Chondrocyte (in vitro differentiated cells): ENCODE measurements around the gene RNF133. TPM values are rescaled to one million over a fixed set of nuclear protein-coding genes. Genes with fewer than 3 reads are reported as not detected.

Experiments used
- DNase-seq: peaks from one replicate; pipeline ENCODE4 v3.0.0; 2021; ENCODE audit warnings: mixed read lengths, low spot score
- H3K27ac Mint-ChIP-seq: one replicate; pipeline ENCODE4 v1.8.0; 2021; ENCODE audit warnings: mild to moderate bottlenecking, moderate library complexity, mixed read lengths; ENCODE audit not compliant: unreplicated experiment
- H3K27me3 Mint-ChIP-seq: 2 replicates; pipeline ENCODE4 v1.8.0; 2021; ENCODE audit warnings: low read depth, mixed read lengths
- H3K36me3 Mint-ChIP-seq: 2 replicates; pipeline ENCODE4 v1.8.0; 2021; ENCODE audit warnings: low read depth, mixed read lengths
- H3K4me1 Mint-ChIP-seq: 2 replicates; pipeline ENCODE4 v1.8.0; 2021; ENCODE audit warnings: low read depth, mild to moderate bottlenecking, mixed read lengths
- H3K4me3 Mint-ChIP-seq: one replicate; pipeline ENCODE4 v1.8.0; 2021; ENCODE audit warnings: mild to moderate bottlenecking, moderate library complexity, mixed read lengths; ENCODE audit not compliant: unreplicated experiment
- H3K9me3 Mint-ChIP-seq: 2 replicates; pipeline ENCODE4 v1.8.0; 2021; ENCODE audit warnings: low read depth, mixed read lengths
- total RNA-seq: library from RNA; stranded (reverse); gene quantifications from 3 replicates; pipeline ENCODE4 v1.2.1, GENCODE V29; 2021
- TF ChIP-seq, protein P1 (sequence below): fragments of 200-600 bp; sonication (generic); IDR thresholded peaks from 2 replicates; pipeline ENCODE4 v1.5.0; 2021; ENCODE audit warnings: antibody characterized with exemption, mild to moderate bottlenecking, moderate library complexity

RNF133 gene
- total RNA-seq, 1 donor from 2014 or later = not detected

DNA sequence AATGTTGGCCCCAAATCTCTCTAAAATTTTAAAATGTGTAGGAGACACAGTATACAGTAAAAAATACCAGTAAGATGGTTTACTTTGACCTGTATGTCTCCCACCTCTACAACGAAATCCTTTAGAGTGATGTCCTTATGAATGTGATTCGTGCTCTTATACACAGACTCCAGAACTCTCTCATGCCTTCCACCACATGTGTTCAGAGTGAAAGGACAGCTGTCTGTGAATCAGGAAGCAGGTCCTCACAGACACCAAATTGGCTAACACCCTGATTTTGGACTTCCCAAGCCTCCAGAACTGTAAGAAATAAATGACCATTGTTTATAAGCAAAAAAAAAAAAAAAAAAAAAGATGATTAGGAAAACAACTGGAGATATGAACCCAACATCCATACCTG, 35.2 kb downstream of the RNF133 start:
- H3K9me3 Mint-ChIP-seq = peaks cover 3% of the 10 kb centered on the region
- TF ChIP-seq, protein P1, sequence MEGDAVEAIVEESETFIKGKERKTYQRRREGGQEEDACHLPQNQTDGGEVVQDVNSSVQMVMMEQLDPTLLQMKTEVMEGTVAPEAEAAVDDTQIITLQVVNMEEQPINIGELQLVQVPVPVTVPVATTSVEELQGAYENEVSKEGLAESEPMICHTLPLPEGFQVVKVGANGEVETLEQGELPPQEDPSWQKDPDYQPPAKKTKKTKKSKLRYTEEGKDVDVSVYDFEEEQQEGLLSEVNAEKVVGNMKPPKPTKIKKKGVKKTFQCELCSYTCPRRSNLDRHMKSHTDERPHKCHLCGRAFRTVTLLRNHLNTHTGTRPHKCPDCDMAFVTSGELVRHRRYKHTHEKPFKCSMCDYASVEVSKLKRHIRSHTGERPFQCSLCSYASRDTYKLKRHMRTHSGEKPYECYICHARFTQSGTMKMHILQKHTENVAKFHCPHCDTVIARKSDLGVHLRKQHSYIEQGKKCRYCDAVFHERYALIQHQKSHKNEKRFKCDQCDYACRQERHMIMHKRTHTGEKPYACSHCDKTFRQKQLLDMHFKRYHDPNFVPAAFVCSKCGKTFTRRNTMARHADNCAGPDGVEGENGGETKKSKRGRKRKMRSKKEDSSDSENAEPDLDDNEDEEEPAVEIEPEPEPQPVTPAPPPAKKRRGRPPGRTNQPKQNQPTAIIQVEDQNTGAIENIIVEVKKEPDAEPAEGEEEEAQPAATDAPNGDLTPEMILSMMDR = no peak
- H3K27ac Mint-ChIP-seq = no peak overlapping the region
- H3K4me1 Mint-ChIP-seq = no peaks in the 10 kb centered on the region
- DNase-seq = no peak
- H3K4me3 Mint-ChIP-seq = no peak overlapping the region
- H3K36me3 Mint-ChIP-seq = no peaks in the 10 kb centered on the region
- peaks cover 2% of the 10 kb centered on the region for H3K27me3 Mint-ChIP-seq

DNA sequence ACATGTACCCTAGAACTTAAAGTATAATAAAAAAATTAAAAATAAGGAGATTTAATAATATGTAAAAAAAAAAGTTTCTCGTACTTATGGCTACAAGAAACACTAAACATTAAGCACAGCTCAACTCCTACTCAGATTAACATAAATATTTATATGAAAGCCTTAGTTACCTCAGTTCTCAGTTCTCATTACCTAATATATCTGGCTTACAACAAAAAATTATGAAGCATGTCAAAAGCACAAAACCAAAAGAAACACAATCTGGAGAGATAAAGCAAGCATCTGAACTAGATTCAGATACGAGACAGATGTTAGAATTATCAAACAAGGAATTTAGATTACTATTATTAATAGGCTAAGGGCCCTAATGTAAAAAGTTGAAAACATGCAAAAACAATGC, 40.1 kb downstream of the RNF133 start:
- DNase-seq = no peak
- H3K4me3 Mint-ChIP-seq = no peak overlapping the region
- TF ChIP-seq, protein P1 = no peak
- H3K4me1 Mint-ChIP-seq = no peaks in the 10 kb centered on the region
- peaks cover 2% of the 10 kb centered on the region for H3K9me3 Mint-ChIP-seq
- H3K27me3 Mint-ChIP-seq = peaks cover 2% of the 10 kb centered on the region
- no peak overlapping the region for H3K27ac Mint-ChIP-seq
- no peaks in the 10 kb centered on the region for H3K36me3 Mint-ChIP-seq

DNA sequence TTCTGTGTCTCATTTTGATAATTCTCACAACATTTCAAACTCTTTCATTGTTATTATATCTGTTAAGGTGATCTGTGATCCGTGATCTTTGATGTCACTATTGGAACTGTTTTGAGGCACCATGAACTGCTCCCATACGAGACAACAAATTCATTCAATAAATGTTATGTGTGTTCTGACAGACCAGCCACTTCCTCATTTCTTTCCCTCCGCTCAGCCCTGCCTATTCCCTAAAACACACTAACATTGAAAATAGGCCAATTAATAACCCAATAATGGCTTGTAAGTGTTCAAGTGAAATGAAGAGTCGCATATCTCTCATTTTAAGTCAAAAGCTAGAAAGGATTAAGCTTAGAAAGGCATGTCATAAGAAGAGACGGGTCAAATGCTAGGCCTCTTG, 45.2 kb downstream of the RNF133 start:
- Mint-ChIP-seq H3K36me3 (no peaks in the 10 kb centered on the region), H3K27ac (no peak overlapping the region)
- TF ChIP-seq, protein P1 = no peak

DNA sequence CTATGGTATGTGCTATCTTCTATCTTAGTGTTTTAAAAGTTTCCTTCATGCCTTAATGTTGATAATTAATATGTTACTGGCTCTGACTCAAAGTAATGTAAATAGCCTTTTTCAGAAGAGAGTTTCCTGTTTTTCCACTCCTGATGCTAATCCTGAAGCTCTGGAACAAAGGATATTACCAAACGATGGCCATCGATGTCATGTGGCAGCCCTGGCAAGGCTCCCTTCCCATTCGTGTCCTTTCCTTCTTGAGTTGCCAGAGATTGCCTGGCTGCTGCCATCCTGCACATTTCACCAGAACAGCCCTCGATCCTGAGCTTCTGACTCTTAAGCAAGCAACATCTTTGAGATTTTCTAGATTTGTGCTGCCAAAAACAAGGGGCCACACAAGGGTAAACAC, 46.0 kb downstream of the RNF133 start:
- Mint-ChIP-seq H3K4me1 (no peaks in the 10 kb centered on the region), H3K27ac (no peak overlapping the region), H3K9me3 (peaks cover 2% of the 10 kb centered on the region), H3K36me3 (no peaks in the 10 kb centered on the region), H3K27me3 (peaks cover 4% of the 10 kb centered on the region), H3K4me3 (no peak overlapping the region)
- TF ChIP-seq, protein P1 = no peak
- no peak for DNase-seq

More for the DNA sequence above, 45.2 kb downstream of the RNF133 start:
- Mint-ChIP-seq H3K9me3 (peaks cover 2% of the 10 kb centered on the region), H3K4me1 (no peaks in the 10 kb centered on the region), H3K4me3 (no peak overlapping the region), H3K27me3 (peaks cover 4% of the 10 kb centered on the region)
- no peak for DNase-seq

DNA sequence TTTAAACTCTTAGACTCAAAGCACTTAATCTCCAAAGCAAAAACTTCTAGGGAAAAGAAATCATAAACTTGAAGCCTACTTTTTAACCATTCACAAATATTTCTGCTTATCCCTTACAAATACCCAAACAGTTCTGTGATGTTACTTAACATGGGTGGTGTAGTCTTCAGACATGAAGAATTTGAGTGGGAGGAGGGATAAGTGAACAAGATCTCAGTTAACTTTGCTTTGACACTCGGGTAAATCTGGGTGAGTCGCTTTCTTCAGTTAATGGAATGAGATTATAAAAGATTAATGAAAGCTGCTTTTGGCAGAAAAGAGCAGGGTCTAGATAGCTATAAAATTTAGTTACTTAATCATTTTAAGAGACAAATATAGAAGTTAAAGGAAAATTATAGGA, 47.5 kb downstream of the RNF133 start:
- no peak overlapping the region for H3K27ac Mint-ChIP-seq
- no peak overlapping the region for H3K4me3 Mint-ChIP-seq
- no peaks in the 10 kb centered on the region for H3K36me3 Mint-ChIP-seq
- DNase-seq = no peak
- TF ChIP-seq, protein P1 = no peak
- H3K9me3 Mint-ChIP-seq = peaks cover under 1% of the 10 kb centered on the region
- H3K4me1 Mint-ChIP-seq = no peaks in the 10 kb centered on the region
- H3K27me3 Mint-ChIP-seq = peaks cover 4% of the 10 kb centered on the region

Other genes starting within 250 kb of the RNF133 start
- not detected in 3 replicates for gene RNF148, start 3.8 kb upstream of the RNF133 start, total RNA-seq
- 0.32 to 1.7 TPM (median 0.41 TPM) in 3 replicates for gene CADPS2, start 187.3 kb upstream of the RNF133 start, total RNA-seq